CD4-positive, alpha-beta T cell treated with Interleukin-17A for 4 hours (primary cell): ENCODE data around the gene KLHL6.
"Not testable (repeated sequence)": the region's sequence is repeated elsewhere in the genome, so short reads cannot be mapped to it uniquely, and the experiment has no call there.

Source experiments
- DNase-seq: peaks from one replicate; pipeline ENCODE4 v3.0.0-alpha.2; 2020; ENCODE audit warnings: mixed read lengths

KLHL6 gene

DNA sequence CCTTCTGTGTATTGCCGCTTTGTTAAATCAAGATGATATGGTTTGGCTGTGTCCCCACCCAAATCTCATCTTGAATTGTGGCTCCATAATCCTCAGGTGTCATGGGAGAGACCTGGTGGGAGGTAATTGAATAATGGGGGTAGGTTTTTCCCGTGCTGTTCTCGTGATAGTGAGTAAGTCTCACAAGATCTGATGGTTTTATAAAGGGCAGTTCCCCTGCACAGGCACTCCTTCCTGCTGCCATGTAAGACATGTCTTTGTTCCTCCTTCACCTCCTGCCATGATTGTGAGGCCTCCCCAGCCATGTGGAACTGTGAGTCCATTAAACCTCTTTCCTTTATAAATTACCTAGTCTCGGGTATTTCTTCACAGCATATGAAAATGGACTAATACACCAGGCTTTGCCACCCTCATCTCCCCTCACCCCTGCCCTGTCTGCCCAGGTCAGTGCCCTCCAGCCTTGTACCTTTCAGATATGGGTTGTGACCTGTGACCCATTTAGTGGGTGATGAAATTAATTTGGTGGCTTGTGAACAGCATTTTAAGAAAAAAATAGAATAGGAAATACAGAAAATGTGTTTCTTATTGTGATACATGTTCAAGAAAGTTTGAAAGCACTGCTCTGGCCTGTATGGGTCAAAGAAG, 71.0 kb downstream of the KLHL6 start:
- DNase-seq: no peak

DNA sequence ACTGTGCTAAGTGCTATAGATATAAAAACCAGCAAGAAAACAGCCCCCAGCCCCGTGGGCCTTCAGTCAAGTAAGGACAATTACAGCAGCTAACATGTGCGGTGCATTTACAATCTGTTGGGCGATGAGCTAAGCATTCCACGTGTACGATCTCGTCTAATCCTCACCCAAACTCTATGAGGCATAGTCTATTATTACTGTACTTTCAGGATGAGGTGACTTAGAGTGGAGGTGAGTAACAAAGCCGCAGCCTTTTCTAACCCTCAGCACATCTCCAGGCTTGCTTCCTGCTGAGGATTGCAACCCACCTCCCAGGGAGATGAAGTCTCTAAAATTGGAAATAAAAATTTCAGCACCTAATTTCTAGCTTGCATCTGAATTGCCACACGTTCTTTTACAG, 73.9 kb downstream of the KLHL6 start:
- DNase-seq: no peak

DNA sequence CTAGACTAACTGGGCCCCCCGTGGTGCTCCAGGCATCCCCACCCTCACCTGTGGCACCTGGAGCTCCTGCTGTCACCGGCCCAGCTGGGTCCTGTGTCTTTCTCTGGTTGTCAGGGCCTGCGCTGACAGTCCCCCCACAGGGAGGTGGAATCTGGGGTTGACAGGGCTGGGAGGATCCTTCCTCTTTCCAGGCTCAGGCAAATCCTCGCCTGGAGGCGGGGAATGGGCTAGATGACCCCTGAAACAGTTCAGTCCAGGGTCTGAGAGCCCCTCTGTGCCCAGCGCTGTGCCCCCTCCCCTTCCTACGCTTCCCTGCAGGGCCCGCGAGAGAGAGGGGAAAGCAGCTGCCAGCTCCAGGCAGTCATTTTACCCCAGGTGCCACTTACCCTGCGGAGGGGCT, 77.0 kb downstream of the KLHL6 start:
- DNase-seq: no peak

DNA sequence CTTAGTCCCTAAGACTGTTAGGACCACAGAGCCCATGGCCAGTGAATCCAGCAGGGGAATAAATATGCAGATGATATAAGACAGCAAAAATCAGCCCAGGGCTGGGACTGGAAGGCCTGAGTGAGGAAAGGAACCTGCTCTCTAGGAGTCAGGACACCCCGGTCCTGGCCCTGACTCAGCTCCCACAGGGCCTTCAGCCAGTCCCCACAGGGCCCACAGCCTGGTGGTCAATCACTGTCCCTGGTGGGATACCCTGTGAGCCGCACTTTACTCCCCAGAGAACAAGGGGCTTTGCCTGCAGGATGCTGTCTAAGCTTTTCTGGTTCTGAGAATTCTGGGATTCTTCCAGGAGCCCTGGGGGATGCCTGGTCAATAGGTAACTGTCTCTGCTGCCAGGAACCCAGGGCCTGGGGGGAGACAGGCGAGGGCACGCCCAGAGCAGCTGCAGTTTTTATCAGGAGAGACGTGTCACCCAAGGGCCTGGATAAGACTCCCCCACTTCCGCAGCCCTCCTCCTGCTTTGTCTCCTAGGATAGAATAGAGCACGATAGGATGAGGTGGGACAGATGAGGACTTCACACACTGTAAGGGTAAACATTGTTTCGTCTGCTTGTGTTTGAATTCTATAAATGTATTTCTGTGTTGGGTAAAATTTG, 77.6 kb downstream of the KLHL6 start:
- no peak for DNase-seq

DNA sequence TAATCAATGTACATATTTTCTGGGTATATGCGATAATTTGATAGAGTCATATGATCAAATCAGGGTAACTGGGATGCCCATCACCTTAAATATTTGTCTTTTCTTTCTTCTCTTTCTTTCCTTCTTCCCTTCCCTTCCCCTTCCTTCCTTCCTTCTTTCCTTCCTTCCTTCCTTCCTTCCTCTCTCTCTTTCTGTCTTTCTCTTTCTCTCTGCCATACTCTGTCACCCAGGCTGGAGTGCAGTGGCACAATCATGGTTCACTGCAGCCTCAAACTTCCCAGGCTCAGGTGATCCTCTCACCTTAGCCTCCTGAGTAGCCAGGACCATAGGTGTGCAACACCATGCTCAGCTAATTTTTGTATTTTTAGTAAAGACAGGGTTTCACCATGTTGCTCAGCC, 79.7 kb downstream of the KLHL6 start:
- DNase-seq: not testable (repeated sequence)

DNA sequence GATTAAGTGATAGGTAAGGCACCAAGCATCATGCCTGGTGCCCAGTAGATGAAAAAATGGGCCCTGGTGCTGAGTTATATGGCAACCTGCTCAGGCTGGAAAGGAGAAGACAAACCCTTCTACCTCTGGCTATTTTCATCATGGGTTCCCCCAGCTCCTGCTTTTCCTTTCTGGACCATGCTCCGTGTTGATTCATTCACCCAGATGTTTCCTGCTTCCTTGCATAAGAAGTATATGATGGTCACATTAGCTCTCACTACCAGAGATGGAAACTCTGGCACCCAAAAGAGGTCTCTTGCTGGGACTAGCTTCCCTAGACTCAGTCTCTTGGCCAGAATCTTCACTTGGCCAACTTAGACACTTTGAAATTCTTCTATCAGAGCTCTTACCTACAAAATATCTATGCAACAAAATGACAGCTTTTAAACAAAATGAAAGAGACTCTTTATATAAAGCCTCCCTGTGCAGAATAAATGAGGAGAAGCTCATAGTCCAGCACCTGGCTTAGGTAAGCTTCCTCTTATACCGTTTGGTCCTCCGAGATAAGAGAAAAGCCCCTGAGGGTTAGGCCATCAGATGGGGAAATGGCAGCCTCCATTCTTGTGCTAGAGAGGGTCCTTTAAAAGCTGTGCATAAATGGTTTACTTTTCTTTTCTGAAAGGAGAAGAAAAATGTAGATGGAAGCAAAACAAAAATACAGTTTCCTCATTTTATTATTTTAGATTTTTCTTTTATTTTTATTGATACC, 80.3 kb downstream of the KLHL6 start:
- no peak for DNase-seq

DNA sequence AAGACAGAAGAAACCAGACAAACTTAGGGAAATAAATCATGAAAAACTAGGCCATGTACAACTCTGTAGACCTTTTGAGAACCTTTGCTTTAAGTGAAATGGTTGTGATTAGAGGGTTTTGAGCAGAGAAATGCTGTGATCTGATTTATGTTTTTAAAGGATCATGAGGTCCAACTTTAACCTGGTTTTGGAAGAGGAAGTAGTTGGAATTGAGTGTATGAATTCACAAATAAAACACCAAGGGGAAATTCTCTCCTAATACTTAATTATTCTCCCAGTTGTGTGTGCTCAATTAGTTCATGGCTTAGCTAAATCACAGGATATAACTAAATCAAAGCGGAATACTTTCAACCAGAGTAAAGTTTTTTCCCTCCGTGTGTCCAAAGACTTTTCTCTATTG, 81.5 kb downstream of the KLHL6 start:
- no peak for DNase-seq

DNA sequence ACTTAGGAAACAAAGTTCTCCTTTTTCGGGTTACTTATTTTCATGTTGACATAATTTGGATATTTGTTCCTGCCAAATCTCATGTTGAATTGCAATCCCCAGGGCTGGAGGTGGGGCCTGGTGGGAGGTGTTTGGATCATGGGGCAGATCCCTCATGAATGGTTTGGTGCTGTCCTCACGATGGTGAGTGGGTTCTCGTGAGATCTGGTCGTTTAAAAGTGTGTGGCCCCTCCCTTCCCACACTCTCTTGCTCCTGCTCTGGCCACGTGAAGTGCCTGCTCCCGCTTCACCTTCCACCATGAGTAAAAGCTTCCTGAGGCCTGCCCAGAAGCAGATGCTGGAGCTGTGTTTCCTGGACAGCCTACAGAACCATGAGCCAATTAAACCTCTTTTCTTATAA, 83.4 kb downstream of the KLHL6 start:
- no peak for DNase-seq

DNA sequence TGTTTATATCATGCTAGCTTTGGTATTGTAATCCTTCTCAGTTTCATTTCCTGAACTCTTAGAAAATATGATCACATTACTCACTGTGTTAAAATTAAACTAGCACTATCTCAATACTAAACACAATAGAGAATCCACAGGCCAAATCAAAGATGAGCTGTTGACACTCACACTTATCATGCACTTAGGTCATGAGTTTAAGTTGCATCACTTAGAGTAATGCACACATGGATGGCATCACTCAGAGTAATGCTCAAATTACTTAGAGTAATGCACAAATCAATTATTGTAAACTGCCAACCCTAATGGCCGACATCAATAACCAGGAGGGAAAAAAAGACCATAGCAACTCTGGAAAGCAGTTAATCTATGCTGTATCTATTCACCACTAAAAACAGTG, 87.1 kb downstream of the KLHL6 start:
- no peak for DNase-seq

DNA sequence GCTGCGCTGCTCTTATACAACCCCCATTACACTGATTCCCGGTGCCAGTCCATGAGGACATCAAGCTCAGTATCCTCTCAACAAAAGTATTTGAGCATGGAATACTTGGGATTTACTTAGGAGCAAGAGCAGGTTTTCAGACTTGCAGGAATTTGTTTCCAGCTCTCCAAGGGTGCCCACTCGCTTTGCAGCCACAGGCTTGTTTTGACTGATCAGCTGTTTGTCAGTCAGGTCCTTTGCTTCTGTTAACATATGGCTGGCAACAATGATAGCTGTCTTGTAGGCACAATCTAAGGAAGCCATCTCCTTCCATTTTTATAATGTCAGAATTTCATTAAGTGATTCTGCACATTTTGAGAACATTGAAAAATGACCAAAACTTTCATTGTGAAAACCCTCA, 88.9 kb downstream of the KLHL6 start:
- DNase-seq: no peak

DNA sequence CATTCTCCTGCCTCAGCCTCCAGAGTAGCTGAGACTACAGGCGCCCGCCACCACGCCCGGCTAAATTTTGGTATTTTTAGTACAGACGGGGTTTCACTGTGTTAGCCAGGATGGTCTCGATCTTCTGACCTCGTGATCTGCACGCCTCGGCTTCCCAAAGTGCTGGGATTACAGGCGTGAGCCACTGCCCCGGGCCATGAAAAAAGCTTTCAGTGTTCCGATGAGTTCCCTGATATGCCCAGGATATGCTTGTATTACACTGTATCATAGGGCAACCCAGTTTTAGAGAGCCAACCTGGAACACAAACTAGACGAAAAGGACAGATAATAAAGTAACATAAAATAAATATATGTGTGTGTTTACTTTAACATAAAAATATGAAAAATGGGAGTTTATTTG, 89.8 kb downstream of the KLHL6 start:
- not testable (repeated sequence) for DNase-seq

DNA sequence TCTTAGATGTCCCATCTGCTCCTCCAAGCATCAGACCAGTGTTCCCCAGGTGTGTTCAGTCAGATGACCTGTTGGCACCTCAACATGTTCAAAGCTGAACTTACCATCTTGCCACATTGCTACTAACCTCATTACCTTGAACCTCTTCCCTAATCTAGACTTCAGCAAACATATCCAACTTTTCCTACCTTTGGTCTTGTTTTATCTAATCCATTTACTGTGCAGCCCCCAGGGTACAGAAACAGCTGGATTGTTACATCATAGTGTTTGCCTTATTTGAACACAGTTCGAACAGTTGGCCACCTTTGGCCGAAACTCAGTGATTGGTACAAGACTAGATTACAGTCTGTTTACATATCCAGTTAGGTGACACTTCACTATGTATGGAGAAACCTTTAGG, 91.0 kb downstream of the KLHL6 start:
- DNase-seq: no peak

DNA sequence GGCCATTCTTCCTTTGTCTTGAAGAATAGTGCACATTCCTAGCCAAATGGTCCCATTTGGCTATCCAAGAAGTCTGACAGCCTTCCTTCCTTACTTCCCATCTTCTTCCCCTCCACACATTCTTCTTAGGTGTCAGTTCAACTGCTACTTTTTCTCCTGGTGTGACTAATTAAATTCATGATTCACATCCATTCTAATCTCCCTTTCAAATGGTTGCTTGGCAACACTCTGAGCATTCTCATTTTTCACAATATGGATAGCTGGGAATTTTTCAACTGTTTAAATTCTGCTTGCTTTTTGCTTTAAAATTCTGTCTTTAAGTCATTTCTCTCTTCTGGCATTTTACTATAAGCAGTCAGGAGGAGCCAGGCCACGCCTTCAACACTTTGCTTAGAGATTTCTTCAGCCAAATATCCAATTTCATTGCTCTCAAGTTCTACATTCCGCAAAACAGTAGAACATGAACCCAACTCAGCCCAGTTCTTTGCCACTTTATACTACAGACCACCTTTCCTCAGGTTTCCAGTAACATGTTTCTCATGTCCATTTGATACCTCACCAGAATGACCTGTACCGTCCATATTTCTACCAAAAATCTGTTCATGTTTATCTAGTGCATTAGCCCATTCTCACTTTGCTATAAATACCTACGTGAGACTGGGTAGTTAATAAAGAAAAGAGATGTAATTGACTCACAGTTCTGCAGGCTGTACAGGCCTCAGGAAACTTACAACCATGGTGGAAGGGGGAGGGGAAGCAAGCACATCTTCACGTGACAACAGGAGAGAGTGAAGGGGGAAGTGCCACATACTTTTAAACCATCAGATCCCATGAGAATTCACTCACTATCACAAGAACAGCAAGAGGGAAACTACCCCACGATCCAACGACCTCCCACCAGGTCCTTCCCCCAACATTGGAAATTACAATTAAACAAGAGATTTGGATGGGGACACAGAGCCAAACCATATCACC, 95.1 kb downstream of the KLHL6 start:
- no peak for DNase-seq

DNA sequence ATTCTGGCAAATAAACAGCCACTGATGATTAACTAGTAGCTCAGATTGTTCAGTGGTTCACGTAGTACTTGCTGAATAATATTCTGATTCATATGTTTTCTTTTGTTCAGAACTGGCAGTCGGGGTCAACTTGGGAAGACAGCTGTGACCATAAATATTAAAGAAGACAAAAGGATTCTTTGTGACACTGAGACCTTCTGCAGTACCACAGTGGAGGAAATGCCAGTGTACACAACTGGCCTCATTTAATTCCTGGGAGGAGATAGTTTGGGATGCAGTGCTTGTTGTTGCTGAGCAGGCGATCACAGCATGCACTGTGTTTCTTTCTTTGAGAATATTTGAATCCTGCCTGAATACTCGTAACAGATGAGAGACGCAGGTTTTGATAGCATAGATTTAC, 100.4 kb downstream of the KLHL6 start:
- no peak for DNase-seq

DNA sequence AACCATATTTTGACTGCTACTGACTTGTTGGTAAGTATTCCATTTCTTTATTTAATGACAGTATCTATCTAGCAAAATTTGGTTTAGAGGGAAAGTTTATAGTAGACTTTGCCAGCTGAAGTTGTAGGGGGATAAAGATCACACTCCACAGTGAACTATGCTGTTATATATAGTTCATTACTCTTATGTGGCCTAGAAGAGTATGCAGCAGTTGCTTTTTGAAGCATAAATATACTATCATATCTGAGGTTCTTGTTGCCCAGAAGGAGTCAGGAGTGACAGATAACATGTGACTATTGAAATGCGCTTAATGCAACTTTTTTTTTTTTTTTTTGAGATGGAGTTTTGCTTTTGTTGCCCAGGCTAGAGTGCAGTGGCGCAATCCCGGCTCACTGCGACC, 101.4 kb downstream of the KLHL6 start:
- no peak for DNase-seq

DNA sequence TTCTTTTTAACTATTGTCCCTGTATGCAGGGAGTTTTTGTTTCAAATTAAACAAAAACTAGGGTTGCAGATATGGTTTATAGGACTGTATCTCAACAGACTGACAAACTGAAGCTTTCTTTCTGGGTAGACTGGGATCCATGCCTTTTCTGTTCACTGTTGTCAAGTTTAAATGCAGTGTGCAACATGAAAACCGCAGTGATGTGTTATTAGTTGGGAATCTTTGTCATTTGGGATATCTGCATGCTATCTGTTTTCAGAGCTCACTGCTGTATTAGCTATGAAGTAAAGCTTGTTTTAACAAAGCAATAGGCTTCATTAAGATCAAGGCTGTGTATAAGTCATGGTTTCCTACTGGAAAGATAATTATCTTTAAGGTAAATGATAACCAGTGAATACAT, 105.7 kb downstream of the KLHL6 start:
- DNase-seq: no peak

DNA sequence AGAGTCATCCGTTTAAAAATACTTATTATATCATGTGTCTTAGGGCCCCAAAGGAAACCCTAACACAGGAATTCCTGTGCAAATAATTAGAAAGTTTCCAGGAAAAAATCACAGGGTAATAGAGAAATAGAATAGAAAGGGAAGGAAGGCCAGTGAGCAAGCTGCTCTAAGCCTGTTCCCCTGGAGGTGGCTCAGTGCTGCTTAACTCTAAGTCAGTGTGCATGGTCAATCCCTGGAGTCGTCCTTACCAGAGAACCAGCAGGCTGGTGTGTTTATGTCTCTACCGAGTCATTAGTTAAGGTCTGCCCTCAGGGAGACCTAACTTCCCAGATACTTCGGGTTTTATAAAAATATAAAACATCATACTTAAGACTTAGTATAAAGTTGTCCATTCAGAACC, 106.1 kb downstream of the KLHL6 start:
- no peak for DNase-seq

DNA sequence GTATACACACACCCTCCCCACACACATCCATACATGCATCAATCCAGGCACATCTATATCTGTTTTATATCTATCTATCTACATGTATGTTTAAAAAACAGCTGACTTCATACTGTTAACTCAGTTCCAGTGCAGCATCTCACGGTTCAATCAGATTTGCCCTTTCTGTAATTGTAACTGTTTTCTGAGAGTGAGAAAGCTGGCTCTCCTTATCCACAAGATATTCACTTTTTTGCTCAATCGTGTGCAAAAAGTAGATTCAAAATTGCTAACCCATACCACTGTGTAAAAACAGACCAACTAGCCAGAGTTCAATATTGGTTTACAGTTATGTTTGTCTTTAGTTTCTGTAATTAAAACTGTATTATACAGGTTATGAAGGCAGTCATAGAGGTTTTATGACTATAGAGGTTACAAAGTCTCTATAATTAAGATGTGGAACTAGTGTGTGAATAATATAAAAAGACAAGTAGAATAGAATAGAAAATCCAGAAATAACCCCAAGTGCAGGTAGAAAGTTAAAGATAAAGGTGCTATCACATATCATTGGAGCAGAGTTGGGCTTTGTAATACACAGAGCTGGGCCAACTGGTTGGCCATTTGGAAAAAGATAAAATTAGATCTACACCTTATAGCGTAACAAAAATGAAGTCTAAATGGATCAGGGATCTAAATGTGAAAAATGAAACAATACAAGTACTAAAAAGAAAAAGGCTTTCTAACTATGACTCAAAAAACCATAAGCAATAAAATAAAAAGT, 107.0 kb downstream of the KLHL6 start:
- DNase-seq: no peak

DNA sequence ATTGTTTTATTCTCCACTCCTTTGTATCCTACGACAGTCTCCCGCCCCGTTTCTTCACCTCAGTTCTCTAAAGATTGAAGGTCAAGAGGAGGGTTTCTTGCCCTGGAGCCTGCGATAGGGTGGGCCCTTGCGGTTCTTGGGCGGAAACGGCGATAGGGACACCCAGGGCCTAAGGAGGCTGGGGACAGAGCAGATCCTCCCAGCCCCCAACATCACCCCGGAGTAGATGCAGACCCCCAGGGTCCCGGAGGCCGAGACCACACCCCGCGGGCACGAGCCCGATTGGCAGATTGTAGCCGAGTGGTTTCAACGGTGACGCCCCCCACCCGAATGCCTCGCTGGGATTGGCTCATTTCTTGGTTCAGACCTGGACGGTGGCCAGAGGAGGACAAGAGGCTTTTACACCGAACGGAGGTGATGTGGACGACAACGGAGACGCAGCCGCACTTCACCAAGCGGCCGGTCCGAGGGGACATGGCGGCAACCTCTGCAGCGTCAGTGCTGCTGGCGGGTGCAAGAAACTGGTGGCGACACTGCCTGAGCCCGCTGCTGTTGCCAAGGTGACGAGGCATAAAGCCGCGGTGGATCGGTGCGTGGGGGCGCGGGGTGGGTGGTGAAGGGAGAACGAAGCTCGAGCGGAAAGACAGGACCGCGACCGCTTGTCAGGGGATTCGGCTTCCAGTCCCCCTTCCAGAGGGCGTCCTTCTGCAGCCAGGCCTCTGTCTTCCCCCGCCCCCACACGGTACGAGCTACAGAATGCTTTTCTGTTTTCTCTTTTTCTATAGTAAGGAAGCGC, 108.1 kb downstream of the KLHL6 start:
- DNase-seq: peak; percentile 65

DNA sequence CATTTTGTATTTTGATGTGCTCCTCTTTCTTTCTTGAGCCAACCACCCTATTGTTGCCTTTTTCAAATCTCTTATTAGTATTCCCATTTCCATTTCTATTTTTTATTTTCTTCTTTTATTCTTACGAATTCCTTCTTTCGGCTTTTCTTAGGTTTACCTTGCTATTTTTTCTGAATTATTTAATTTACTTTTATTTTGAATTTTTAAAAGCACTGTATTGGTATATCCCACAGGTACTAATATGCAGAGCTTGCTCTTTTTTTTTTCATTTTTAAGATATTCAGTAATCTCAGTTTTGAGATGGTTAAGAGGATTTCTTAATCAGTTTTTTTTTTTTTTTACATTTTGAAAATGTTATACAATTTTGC, 108.7 kb downstream of the KLHL6 start:
- no peak for DNase-seq

DNA sequence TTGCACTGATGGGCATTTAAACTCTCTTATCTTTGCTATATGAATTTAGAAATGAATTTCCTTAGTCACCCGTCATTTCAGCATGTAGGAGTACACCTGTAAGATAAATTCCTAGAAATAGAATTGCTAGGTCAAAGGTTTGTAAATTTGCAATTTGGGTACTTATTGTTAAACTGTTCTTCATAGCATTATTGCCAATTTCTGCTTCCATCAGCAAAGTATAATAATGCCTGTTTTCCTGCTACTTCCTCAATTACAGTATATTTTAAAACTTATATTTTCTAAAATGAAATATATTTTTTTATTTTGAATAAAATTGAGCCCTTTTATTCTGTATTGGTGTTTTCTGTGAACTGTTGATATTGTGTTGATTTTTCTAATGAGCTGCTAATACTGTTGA, 110.8 kb downstream of the KLHL6 start:
- no peak for DNase-seq
